Measurements from ENCODE around the gene FHIP1B.

FHIP1B gene

GRCh38 chr11:6206456-6207180 is 27.8 kb downstream of the FHIP1B start:
- no peak overlapping the region for H3K4me3 ChIP-seq (ENCODE audit: low read depth, low read length)
- no peak for TF ChIP-seq CTCF (IDR thresholded peaks at IDR 0.05; ENCODE audit: low read depth, low read length)
- DNase-seq (ENCODE audit: low read depth, low spot score): peak; percentile 24
- in situ Hi-C loops (cut with HindIII; ENCODE audit: low sequenced_read_pairs): no loop called here

- DNase-seq (ENCODE audit: low read depth, low spot score): no peak
- in situ Hi-C loops (cut with HindIII; ENCODE audit: low sequenced_read_pairs): no loop called here
- no peak for TF ChIP-seq CTCF (IDR thresholded peaks at IDR 0.05; ENCODE audit: low read depth, low read length)
- no peak within 1 kb of the TSS for H3K4me3 ChIP-seq (ENCODE audit: low read depth, low read length)
Measured at GRCh38 chr11:6205366-6205765, 29.1 kb downstream of the FHIP1B start, which contains the start of gene C11orf42. TSS of gene C11orf42 (plus strand) at chr11:6205557. CDS start at chr11:6205616, 59 bp downstream.

- in situ Hi-C loops (cut with HindIII; ENCODE audit: low sequenced_read_pairs): no loop called here
- TF ChIP-seq CTCF (IDR thresholded peaks at IDR 0.05; ENCODE audit: low read depth, low read length): no peak
- no peak for DNase-seq (ENCODE audit: low read depth, low spot score)
- H3K4me3 ChIP-seq (ENCODE audit: low read depth, low read length): no peak overlapping the region
Measured at GRCh38 chr11:6204706-6205105, 29.7 kb downstream of the FHIP1B start.

GRCh38 chr11:6203327-6203726 is 31.1 kb downstream of the FHIP1B start:
- in situ Hi-C loops (cut with HindIII; ENCODE audit: low sequenced_read_pairs): no loop called here

GRCh38 chr11:6202041-6202440 is 32.4 kb downstream of the FHIP1B start:
- in situ Hi-C loops (cut with HindIII; ENCODE audit: low sequenced_read_pairs): no loop called here
- H3K4me3 ChIP-seq (ENCODE audit: low read depth, low read length): no peak overlapping the region
- DNase-seq (ENCODE audit: low read depth, low spot score): no peak
- no peak for TF ChIP-seq CTCF (IDR thresholded peaks at IDR 0.05; ENCODE audit: low read depth, low read length)

More at GRCh38 chr11:6203327-6203726, 31.1 kb downstream of the FHIP1B start:
- DNase-seq (ENCODE audit: low read depth, low spot score): no peak
- H3K4me3 ChIP-seq (ENCODE audit: low read depth, low read length): no peak overlapping the region
- no peak for TF ChIP-seq CTCF (IDR thresholded peaks at IDR 0.05; ENCODE audit: low read depth, low read length)

GRCh38 chr11:6201481-6201880 is 33.0 kb downstream of the FHIP1B start:
- no peak for DNase-seq (ENCODE audit: low read depth, low spot score)
- TF ChIP-seq CTCF (IDR thresholded peaks at IDR 0.05; ENCODE audit: low read depth, low read length): no peak
- in situ Hi-C loops (cut with HindIII; ENCODE audit: low sequenced_read_pairs): no loop called here
- no peak overlapping the region for H3K4me3 ChIP-seq (ENCODE audit: low read depth, low read length)
